HCT116 (cell line): ENCODE data around the gene TFIP11. TPM values are rescaled to one million over a fixed set of nuclear protein-coding genes. Genes with fewer than 3 reads are reported as not detected.
A peak's percentile ranks its signal among the peaks of the same experiment; 100 is the strongest.

Experiments
- ATAC-seq: fragments of 200-7000 bp; cut with Tn5 transposase; 2 replicates; pipeline ENCODE4 v1.9.1; 2020; ENCODE audit warnings: mild to moderate bottlenecking, moderate library complexity
- BruUV-seq: library from RNA; stranded (reverse); fragments of 400-500 nt; replicated peaks from 2 replicates; lab custom pipeline; 2021; lab: Mats Ljungman, UMichigan
- CTCF ChIA-PET: fragments of 300-600 bp; sonication (Branson Sonifier 250); formaldehyde crosslinking; loops from one replicate; lab custom pipeline; 2021; ENCODE audit warnings: antibody characterized with exemption; lab: Charles Lee
- POLR2A ChIA-PET: fragments of 300-600, 350-600 bp; sonication (Branson Sonifier 250); formaldehyde crosslinking; loops from one replicate; lab custom pipeline; 2021; ENCODE audit warnings: antibody characterized with exemption; lab: Charles Lee
- RAD21 ChIA-PET, 2 experiments: fragments of 300-600 bp; sonication (Branson Sonifier 250); formaldehyde crosslinking; loops; one replicate each; lab custom pipeline; 2023; ENCODE audit warnings: low total read pairs in 2 of 2; ENCODE audit not compliant: uncharacterized antibody in 2 of 2, unreplicated experiment in 2 of 2, low non-redundant PET in 1 of 2; lab: Charles Lee
- DNase-seq: peaks from one replicate; pipeline ENCODE4 v3.0.0-alpha.2; 2010; ENCODE audit warnings: low read depth, low spot score
- H2AFZ ChIP-seq: fragments of 200-600 bp; shearing (Covaris generic), sonication (generic); 2 replicates; pipeline ENCODE4 v1.6.1; 2017; ENCODE audit warnings: low read depth, mixed run types, mixed read lengths, antibody characterized with exemption, low read length; ENCODE audit not compliant: poor library complexity, severe bottlenecking
- H3K27ac ChIP-seq: 2 replicates; pipeline ENCODE4 v1.5.1; 2012; ENCODE audit warnings: low read depth, low read length
- H3K27me3 ChIP-seq: fragments of 200-600 bp; sonication (generic); 2 replicates; pipeline ENCODE4 v1.6.1; 2016; ENCODE audit warnings: mixed run types, low read length, mixed read lengths; ENCODE audit not compliant: insufficient read depth
- H3K36me3 ChIP-seq, 2 experiments: fragments of 200-500 bp in 1 of 2; fragments of 200-600 bp in 1 of 2; sonication (Bioruptor generic) in 1 of 2; sonication (generic) in 1 of 2; 2 replicates each; pipeline versions ENCODE4 v1.5.1 to v1.6.1; 2014 to 2016; ENCODE audit warnings: low read length in 2 of 2, inconsistent platforms in 1 of 2, mixed read lengths in 1 of 2, mixed run types in 1 of 2; ENCODE audit not compliant: insufficient read depth in 2 of 2, control insufficient read depth in 1 of 2
- H3K4me1 ChIP-seq, 2 experiments: fragments of 200-600 bp in 1 of 2; sonication (generic) in 1 of 2; 2 replicates each; pipeline versions ENCODE4 v1.5.1 to v1.6.1; 2012 to 2017; ENCODE audit warnings: low read length in 2 of 2, inconsistent platforms in 1 of 2, mild to moderate bottlenecking in 1 of 2, mixed read lengths in 1 of 2, mixed run types in 1 of 2, moderate library complexity in 1 of 2; ENCODE audit not compliant: insufficient read depth in 2 of 2, control insufficient read depth in 1 of 2
- H3K4me2 ChIP-seq: fragments of 200-600 bp; sonication (generic); 2 replicates; pipeline ENCODE4 v1.6.1; 2017; ENCODE audit warnings: mixed run types, low read length, mixed read lengths
- H3K4me3 ChIP-seq, 2 experiments: fragments of 200-600 bp in 1 of 2; sonication (generic) in 1 of 2; replicated peaks in 1 of 2; 2 replicates each; pipeline ENCODE4 v1.5.1; 2011 to 2016; ENCODE audit warnings: low read length in 2 of 2, control low read depth in 1 of 2, low read depth in 1 of 2, mild to moderate bottlenecking in 1 of 2, mixed read lengths in 1 of 2, mixed run types in 1 of 2
- H3K79me2 ChIP-seq: fragments of 200-600 bp; sonication (generic); 2 replicates; pipeline ENCODE4 v1.6.1; 2017; ENCODE audit warnings: mild to moderate bottlenecking, mixed run types, low read length, moderate library complexity, mixed read lengths; ENCODE audit not compliant: insufficient read depth
- H3K9ac ChIP-seq: fragments of 200-600 bp; sonication (generic); 2 replicates; pipeline ENCODE4 v1.6.1; 2016; ENCODE audit warnings: low read length, mixed read lengths
- H3K9me2 ChIP-seq: fragments of 200-600 bp; sonication (generic), shearing (Covaris generic); 2 replicates; pipeline ENCODE4 v1.6.1; 2017; ENCODE audit warnings: mixed run types, mild to moderate bottlenecking, moderate library complexity; ENCODE audit not compliant: insufficient read depth
- H3K9me3 ChIP-seq, 2 experiments: fragments of 200-500 bp in 1 of 2; fragments of 200-600 bp in 1 of 2; sonication (Bioruptor generic) in 1 of 2; sonication (generic) in 1 of 2; 2 replicates each; pipeline ENCODE4 v1.6.1; 2014 to 2017; ENCODE audit warnings: low read length in 2 of 2, mixed read lengths in 2 of 2, inconsistent platforms in 1 of 2, low read depth in 1 of 2, mild to moderate bottlenecking in 1 of 2, mixed run types in 1 of 2, moderate library complexity in 1 of 2; ENCODE audit not compliant: control insufficient read depth in 1 of 2, insufficient read depth in 1 of 2
- H4K20me1 ChIP-seq: fragments of 200-600 bp; sonication (generic), shearing (Covaris generic); 2 replicates; pipeline ENCODE4 v1.6.1; 2017; ENCODE audit warnings: mixed run types, mild to moderate bottlenecking, moderate library complexity; ENCODE audit not compliant: insufficient read depth
- ATF3 ChIP-seq: IDR thresholded peaks from 2 replicates; pipeline ENCODE4 v1.6.1; 2012
- CBX3 ChIP-seq: IDR thresholded peaks from 2 replicates; pipeline ENCODE4 v1.6.1; 2012; ENCODE audit warnings: low read depth
- CEBPB ChIP-seq: IDR thresholded peaks from 2 replicates; pipeline ENCODE4 v1.6.1; 2012; ENCODE audit warnings: low read depth
- ELF1 ChIP-seq: IDR thresholded peaks from 2 replicates; pipeline ENCODE4 v1.6.1; 2012; ENCODE audit warnings: low read depth, borderline replicate concordance
- EZH2 ChIP-seq: fragments of 200-600 bp; sonication (generic); IDR thresholded peaks from 2 replicates; pipeline ENCODE4 v1.6.1; 2017; ENCODE audit warnings: antibody characterized with exemption, mixed run types
- FOSL1 ChIP-seq: IDR thresholded peaks from 2 replicates; pipeline ENCODE4 v1.6.1; 2012; ENCODE audit warnings: low read depth
- JUND ChIP-seq: IDR thresholded peaks from 2 replicates; pipeline ENCODE4 v1.6.1; 2012
- MAX ChIP-seq: IDR thresholded peaks from 2 replicates; pipeline ENCODE4 v1.6.1; 2012
- RAD21 ChIP-seq: IDR thresholded peaks from 2 replicates; pipeline ENCODE4 v1.6.1; 2012; ENCODE audit warnings: low read depth, mild to moderate bottlenecking
- REST ChIP-seq: IDR thresholded peaks from 2 replicates; pipeline ENCODE4 v1.6.1; 2012; ENCODE audit warnings: low read depth
- SIN3A ChIP-seq: IDR thresholded peaks from 2 replicates; pipeline ENCODE4 v1.6.1; 2012; ENCODE audit warnings: low read depth
- SP1 ChIP-seq: IDR thresholded peaks from 2 replicates; pipeline ENCODE4 v1.6.1; 2012; ENCODE audit warnings: low read depth
- YY1 ChIP-seq: IDR thresholded peaks from 2 replicates; pipeline ENCODE4 v1.6.1; 2011; ENCODE audit warnings: low read length, low read depth, moderate library complexity, mild to moderate bottlenecking; ENCODE audit not compliant: insufficient replicate concordance; ENCODE audit errors: extremely low read depth
- intact Hi-C: fragments of 100-400 bp; cut with micrococcal nuclease; formaldehyde crosslinking; loops from 2 replicates; pipeline ENCODE4 v1.10.0; 2022
- total RNA-seq: library from RNA; stranded (reverse); gene quantifications from one replicate; pipeline ENCODE4 v1.2.1, GENCODE V29; 2021; ENCODE audit not compliant: unreplicated experiment

TFIP11 gene
- total RNA-seq, 1 experiment from 2014 or later = 28.1 TPM

- POLR2A ChIA-PET = no interaction called here
- H3K4me3 ChIP-seq = no peak overlapping the region
- H3K27ac ChIP-seq = peak overlapping the region; percentile 1; the same call in 1 of the 2 replicates
These were observed 40.8 kb downstream of the TFIP11 start for GRCh38 chr22:26471522-26471921.

More at GRCh38 chr22:26471522-26471921, 40.8 kb downstream of the TFIP11 start:
- Histone ChIP-seq H3K79me2 (no peaks in the 10 kb centered on the region), H3K9ac (no peak overlapping the region), H3K4me1 (peaks cover 0 to 18% of the 10 kb centered on the region in 2 experiments; a peak in 2 of 4 replicates), H3K9me2 (no peaks in the 10 kb centered on the region), H3K36me3 (peaks cover 45 to 57% of the 10 kb centered on the region in 2 experiments), H3K27me3 (no peaks in the 10 kb centered on the region), H3K9me3 (no peaks in the 10 kb centered on the region), H3K4me2 (peak overlapping the region; percentile 33), H4K20me1 (no peaks in the 10 kb centered on the region), H2AFZ (no peak overlapping the region)
- DNase-seq (peak; percentile 47), ATAC-seq (peak; percentile 97)
- intact Hi-C loops = no loop called here
- TF ChIP-seq REST (no peak), CBX3 (no peak), ELF1 (no peak), SIN3A (no peak), YY1 (no peak), MAX (peak; percentile 40; the same call in 1 of the 2 replicates), SP1 (peak; percentile 25; the same call in 1 of the 2 replicates), RAD21 (no peak), ATF3 (no peak), FOSL1 (peak; percentile 44), CEBPB (no peak), JUND (peak; percentile 62), EZH2 (no peak)
- ChIA-PET RAD21 (no interaction called here), CTCF (interaction anchor here (0.8 kb wide), 1 partner anchor 11 kb away, joined by 3 read pairs; no protein-coding TSS in a partner anchor)
- BruUV-seq = no TSS peak
